Transverse colon (tissue), 4 donors: ENCODE results near the gene PTPN4. TPM values are rescaled to one million over a fixed set of nuclear protein-coding genes. Genes with fewer than 3 reads are reported as not detected.

Experiments used
- DNase-seq: peaks from one replicate; pipeline ENCODE4 v3.0.0-alpha.2; 2019
- H3K27ac ChIP-seq, 4 donors: fragments of 200-600 bp; sonication (generic); 2 replicates each; pipeline ENCODE4 v1.5.1; 2016 to 2018; ENCODE audit warnings: inconsistent platforms in 4 of 4
- H3K27me3 ChIP-seq: fragments of 200-600 bp; sonication (generic); 2 replicates; pipeline ENCODE4 v1.5.1; 2017; ENCODE audit warnings: inconsistent platforms
- H3K36me3 ChIP-seq, 4 donors: fragments of 200-600 bp; sonication (generic); 2 replicates each; pipeline ENCODE4 v1.5.1; 2017 to 2019; ENCODE audit warnings: inconsistent platforms in 4 of 4
- H3K4me1 ChIP-seq, 4 donors: fragments of 200-600 bp; sonication (generic); 2 replicates each; pipeline ENCODE4 v1.5.1; 2017 to 2020; ENCODE audit warnings: inconsistent platforms in 4 of 4
- H3K4me3 ChIP-seq, 4 donors: fragments of 200-600 bp; sonication (generic); 1 replicate in 1 of 4; 2 replicates in 3 of 4; pipeline versions ENCODE4 v1.5.1 to v1.6.1; 2017 to 2019; ENCODE audit warnings: inconsistent platforms in 4 of 4
- H3K9me3 ChIP-seq, 2 donors: fragments of 200-600 bp; sonication (generic); 2 replicates each; pipeline ENCODE4 v1.5.1; 2017 to 2019; ENCODE audit warnings: inconsistent platforms in 2 of 2
- EP300 ChIP-seq: sonication (generic); formaldehyde crosslinking; IDR thresholded peaks from one replicate; pipeline ENCODE4 v1.6.1; 2017; ENCODE audit warnings: antibody characterized with exemption, low read depth
- POLR2A ChIP-seq: fragments of 450-650 bp; IDR thresholded peaks from one replicate; pipeline ENCODE4 v1.6.1; 2016; ENCODE audit warnings: antibody characterized with exemption, mild to moderate bottlenecking, moderate library complexity
- POLR2AphosphoS5 ChIP-seq, 3 donors: sonication (generic); formaldehyde crosslinking; IDR thresholded peaks; one replicate each; pipeline ENCODE4 v1.6.1; 2016; ENCODE audit warnings: antibody characterized with exemption in 3 of 3
- WGBS, 2 donors: methylation state at CpG; one replicate each; pipeline ENCODE4 v1.1.5; 2018; ENCODE audit warnings: low coverage in 1 of 2; 5-methylcytosine and 5-hydroxymethylcytosine counted together
- in situ Hi-C, 4 donors: fragments of 200-750 bp; cut with MboI; loops; one replicate each; pipeline versions ENCODE4 v1.15.0 to v1.15.1; 2017; ENCODE audit warnings: low sequenced_read_pairs in 3 of 4, low pct_ligation_motif_present in 1 of 4, low pct_unique_long_range_greater_than_20kb in 1 of 4
- intact Hi-C: fragments of 100-400 bp; cut with DNase I; formaldehyde crosslinking; loops from one replicate; pipeline ENCODE4 v1.15.1; 2023; ENCODE audit warnings: low total_unique reads
- total RNA-seq, 4 donors: library from RNA; depleted of rRNA; stranded (reverse); fragments of >200 nt; gene quantifications; one replicate each; pipeline ENCODE4 v1.1.0, GENCODE V29; 2016
- TF ChIP-seq, protein P1 (sequence below), 5 experiments: fragments of 200-600 bp in 3 of 5; fragments of 450-650 bp in 2 of 5; sonication (generic) in 3 of 5; IDR thresholded peaks; 1 replicate in 2 of 5; 2 replicates in 3 of 5; pipeline ENCODE4 v1.5.1; 2016 to 2017; ENCODE audit warnings: antibody characterized with exemption in 5 of 5, inconsistent platforms in 3 of 5, mild to moderate bottlenecking in 2 of 5, moderate library complexity in 1 of 5

The PTPN4 gene
- total RNA-seq, 4 donors from 2014 or later, result 18.7 to 46.6 (median 25.8) TPM

DNA sequence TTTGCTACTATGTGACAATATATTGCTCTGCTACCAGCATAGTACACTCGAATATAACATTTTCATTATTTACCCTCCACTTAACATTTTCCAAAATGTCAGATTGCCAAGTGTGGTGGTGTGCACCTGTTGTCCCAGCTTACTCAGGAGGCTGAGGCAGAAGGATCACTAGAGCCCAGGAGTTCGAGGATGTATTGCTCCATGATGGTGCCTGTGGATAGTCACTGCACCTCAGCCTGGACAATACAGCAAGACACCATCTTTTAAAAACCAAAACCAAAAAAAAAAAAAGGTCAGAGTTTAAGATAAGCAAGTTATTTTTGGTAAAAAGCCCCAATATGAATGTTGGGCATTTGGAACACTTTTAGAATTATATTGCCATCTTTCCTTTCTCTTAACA is 178.0 kb downstream of the PTPN4 start:
- no peak overlapping the region for H3K27ac ChIP-seq
- no peak for TF ChIP-seq POLR2A
- TF ChIP-seq POLR2AphosphoS5 (IDR thresholded peaks at IDR 0.05), result no peak
- TF ChIP-seq, protein P1, sequence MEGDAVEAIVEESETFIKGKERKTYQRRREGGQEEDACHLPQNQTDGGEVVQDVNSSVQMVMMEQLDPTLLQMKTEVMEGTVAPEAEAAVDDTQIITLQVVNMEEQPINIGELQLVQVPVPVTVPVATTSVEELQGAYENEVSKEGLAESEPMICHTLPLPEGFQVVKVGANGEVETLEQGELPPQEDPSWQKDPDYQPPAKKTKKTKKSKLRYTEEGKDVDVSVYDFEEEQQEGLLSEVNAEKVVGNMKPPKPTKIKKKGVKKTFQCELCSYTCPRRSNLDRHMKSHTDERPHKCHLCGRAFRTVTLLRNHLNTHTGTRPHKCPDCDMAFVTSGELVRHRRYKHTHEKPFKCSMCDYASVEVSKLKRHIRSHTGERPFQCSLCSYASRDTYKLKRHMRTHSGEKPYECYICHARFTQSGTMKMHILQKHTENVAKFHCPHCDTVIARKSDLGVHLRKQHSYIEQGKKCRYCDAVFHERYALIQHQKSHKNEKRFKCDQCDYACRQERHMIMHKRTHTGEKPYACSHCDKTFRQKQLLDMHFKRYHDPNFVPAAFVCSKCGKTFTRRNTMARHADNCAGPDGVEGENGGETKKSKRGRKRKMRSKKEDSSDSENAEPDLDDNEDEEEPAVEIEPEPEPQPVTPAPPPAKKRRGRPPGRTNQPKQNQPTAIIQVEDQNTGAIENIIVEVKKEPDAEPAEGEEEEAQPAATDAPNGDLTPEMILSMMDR (IDR thresholded peaks at IDR 0.05), result no peak
- TF ChIP-seq EP300, result no peak
- DNase-seq, result no peak
- intact Hi-C loops, result no loop called here
- H3K27me3 ChIP-seq, result no peaks in the 10 kb centered on the region
- H3K4me3 ChIP-seq, result no peak overlapping the region
- WGBS, 2 donors, result 85 to 87% methylated on average over 2 of the region's 2 CpGs
- H3K4me1 ChIP-seq, result no peaks in the 10 kb centered on the region
- in situ Hi-C loops, result no loop called here
- H3K9me3 ChIP-seq, result no peaks in the 10 kb centered on the region
- peaks cover 0 to 16% (median 5%) of the 10 kb centered on the region in 4 donors for H3K36me3 ChIP-seq

DNA sequence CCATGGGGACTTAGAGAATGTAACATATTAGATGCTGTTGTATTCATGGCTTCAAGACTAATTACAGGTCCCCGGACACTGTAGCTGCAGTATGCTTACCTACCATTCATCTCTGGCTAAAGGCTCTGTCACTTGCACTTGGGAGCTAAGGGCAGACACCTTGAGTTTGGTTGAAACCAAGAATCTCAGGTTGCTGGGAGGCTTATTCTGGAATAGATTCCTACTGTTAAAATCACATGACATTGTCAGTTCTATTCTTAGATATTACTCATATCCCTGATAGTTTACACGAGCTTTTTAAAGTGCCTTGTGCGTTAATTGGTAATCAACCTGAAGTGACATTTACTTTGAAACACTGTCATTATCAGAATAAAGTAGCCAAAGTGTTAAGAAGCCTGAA is 180.2 kb downstream of the PTPN4 start:
- intact Hi-C loops (no loop called here), in situ Hi-C loops (no loop called here)
- Histone ChIP-seq H3K27me3 (no peaks in the 10 kb centered on the region), H3K4me3 (no peak overlapping the region), H3K36me3 (peaks cover 0 to 11% (median 4%) of the 10 kb centered on the region in 4 donors), H3K9me3 (no peaks in the 10 kb centered on the region), H3K27ac (no peak overlapping the region), H3K4me1 (no peaks in the 10 kb centered on the region)
- TF ChIP-seq, protein P1 (IDR thresholded peaks at IDR 0.05), result no peak
- TF ChIP-seq POLR2AphosphoS5 (IDR thresholded peaks at IDR 0.05) (no peak), EP300 (no peak), POLR2A (no peak)
- DNase-seq, result no peak
- WGBS, 2 donors, result 88% methylated on average over 3 of the region's 3 CpGs

DNA sequence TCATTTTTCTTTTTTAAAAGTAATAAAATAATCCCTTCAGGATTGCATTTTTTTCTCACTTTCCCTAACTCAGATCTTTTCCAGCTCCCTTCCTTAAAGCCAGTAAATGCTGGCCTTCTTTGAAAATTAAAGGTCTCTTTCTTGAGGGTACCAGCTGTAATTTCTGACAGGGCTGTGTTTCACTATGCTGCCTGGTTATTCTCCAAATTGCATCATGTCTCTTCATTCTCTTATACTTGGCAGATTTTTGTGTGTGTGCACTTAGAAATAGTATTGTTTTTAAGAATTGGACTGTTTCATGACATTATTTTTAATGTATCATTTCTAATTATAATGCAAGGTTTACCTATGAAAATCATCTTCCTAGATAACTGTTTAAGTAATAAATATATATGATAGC is 181.1 kb downstream of the PTPN4 start:
- intact Hi-C loops, result no loop called here
- H3K27me3 ChIP-seq, result no peaks in the 10 kb centered on the region
- no peak overlapping the region for H3K27ac ChIP-seq
- TF ChIP-seq EP300 (no peak), POLR2A (no peak), POLR2AphosphoS5 (IDR thresholded peaks at IDR 0.05) (no peak)
- TF ChIP-seq, protein P1 (IDR thresholded peaks at IDR 0.05), result no peak
- no peak overlapping the region for H3K4me3 ChIP-seq
- in situ Hi-C loops, result no loop called here
- H3K9me3 ChIP-seq, result no peaks in the 10 kb centered on the region
- no peak for DNase-seq
- H3K36me3 ChIP-seq, result peaks cover 0 to 11% (median 5%) of the 10 kb centered on the region in 4 donors
- H3K4me1 ChIP-seq, result no peaks in the 10 kb centered on the region

DNA sequence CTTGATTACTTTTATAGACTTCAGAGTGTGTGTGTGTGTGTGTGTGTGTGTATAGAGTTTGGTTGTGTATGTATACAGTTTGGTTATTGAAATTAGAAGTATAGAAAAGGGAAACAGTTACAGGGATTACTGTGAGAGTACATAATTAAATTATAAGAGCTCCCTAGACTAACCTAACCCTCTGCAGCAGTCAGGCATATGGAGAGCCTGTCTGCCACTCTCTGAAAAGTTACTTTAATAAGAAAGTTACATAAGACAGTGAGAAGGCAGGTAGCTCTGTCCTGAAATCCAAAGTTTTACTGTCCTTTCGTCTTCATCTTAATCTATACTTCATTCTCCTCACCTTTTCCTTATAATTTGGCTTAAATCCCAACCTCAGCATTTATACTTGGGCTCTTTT is 181.7 kb downstream of the PTPN4 start:
- no peak overlapping the region for H3K27ac ChIP-seq
- H3K36me3 ChIP-seq, result peaks cover 0 to 11% (median 5%) of the 10 kb centered on the region in 4 donors
- H3K9me3 ChIP-seq, result no peaks in the 10 kb centered on the region
- WGBS, 2 donors, result 96 to 100% methylated on average over 1 of the region's 1 CpG
- DNase-seq, result no peak
- H3K4me3 ChIP-seq, result no peak overlapping the region
- no peaks in the 10 kb centered on the region for H3K27me3 ChIP-seq
- H3K4me1 ChIP-seq, result no peaks in the 10 kb centered on the region
- no peak for TF ChIP-seq POLR2A
- TF ChIP-seq EP300, result no peak
- no peak for TF ChIP-seq POLR2AphosphoS5 (IDR thresholded peaks at IDR 0.05)
- TF ChIP-seq, protein P1 (IDR thresholded peaks at IDR 0.05), result no peak
- intact Hi-C loops, result no loop called here
- in situ Hi-C loops, result no loop called here
